Astrocyte of the spinal cord (primary cell): ENCODE results near the gene TGFBRAP1.

Experiments used
- DNase-seq: peaks from one replicate; pipeline ENCODE4 v3.0.0; 2011; ENCODE audit warnings: low read depth, low spot score
- H3K4me3 ChIP-seq: 2 replicates; pipeline ENCODE4 v1.5.1; 2011; ENCODE audit warnings: low read depth, mild to moderate bottlenecking, low read length, moderate library complexity
- CTCF ChIP-seq: IDR thresholded peaks from 2 replicates; pipeline ENCODE4 v1.5.1; 2012; ENCODE audit warnings: low read depth, mild to moderate bottlenecking, low read length, inconsistent platforms
- in situ Hi-C: cut with HindIII; loops from 2 replicates; pipeline ENCODE4 v1.10.0; 2017; ENCODE audit warnings: low sequenced_read_pairs

TGFBRAP1 gene

GRCh38 chr2:105307146-105307545, 22.4 kb downstream of the TGFBRAP1 start:
- in situ Hi-C loops: no loop called here
- TF ChIP-seq CTCF: no peak
- DNase-seq: no peak
- no peak overlapping the region for H3K4me3 ChIP-seq

DNA sequence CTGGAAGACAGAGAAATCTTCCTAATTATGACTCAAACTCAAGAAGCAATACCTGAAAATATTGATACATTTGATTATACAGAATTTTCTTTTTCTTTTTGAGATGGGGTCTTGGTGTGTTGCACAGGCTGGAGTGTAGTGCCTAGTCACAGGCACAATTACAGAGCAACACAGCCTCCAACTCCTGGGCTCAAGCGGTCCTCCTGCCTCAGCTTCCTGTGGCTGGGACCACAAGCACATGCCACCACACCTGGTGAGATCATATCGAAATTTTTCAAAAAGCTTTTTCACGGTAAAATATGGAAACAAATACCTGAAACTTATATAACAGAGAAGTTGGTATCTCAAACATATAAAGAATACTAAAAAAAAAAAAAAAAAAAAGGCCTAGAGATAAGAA, 27.9 kb downstream of the TGFBRAP1 start:
- in situ Hi-C loops: no loop called here
- TF ChIP-seq CTCF: no peak
- no peak overlapping the region for H3K4me3 ChIP-seq
- DNase-seq: no peak

DNA sequence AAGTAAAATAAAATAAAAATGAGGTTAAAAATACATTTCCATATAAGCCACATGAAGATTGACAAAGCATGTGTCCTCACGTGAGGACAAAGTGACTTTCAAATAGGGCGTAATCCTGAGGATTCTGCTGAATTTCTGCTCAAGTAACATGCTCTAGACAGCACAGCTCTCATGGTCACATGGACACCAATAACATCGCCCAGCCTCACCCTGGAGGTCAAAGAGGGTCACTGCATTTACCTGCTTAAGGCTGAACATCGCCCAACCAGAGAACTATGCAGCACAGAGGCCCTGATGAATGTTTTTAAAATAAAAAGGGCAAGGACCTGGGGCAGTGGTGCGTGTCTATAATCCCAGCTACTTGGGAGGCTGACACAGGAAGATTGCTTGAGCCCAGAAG, 30.2 kb downstream of the TGFBRAP1 start:
- DNase-seq: no peak
- no peak for TF ChIP-seq CTCF
- in situ Hi-C loops: no loop called here
- no peak overlapping the region for H3K4me3 ChIP-seq

DNA sequence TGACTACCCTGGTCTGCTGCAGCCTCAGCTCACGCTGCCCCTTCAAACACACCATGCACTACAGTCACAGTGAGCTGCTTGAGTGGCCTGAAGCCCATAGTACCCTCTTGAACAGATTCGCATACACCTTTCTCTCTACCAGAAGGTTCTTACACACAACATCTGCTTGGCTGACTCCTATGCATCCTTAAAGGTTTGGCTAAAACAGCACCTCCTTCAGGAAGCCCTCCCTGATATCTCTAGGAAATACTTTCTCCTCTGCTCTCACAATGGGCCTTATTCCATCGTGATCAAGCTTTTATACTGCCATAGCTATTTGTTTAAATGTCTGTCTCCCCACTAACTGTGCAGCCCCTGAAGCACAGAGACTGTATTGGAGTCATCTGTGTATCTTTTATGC, 31.5 kb downstream of the TGFBRAP1 start:
- no peak for TF ChIP-seq CTCF
- H3K4me3 ChIP-seq: no peak overlapping the region
- DNase-seq: no peak
- in situ Hi-C loops: no loop called here

GRCh38 chr2:105297216-105297615, 32.3 kb downstream of the TGFBRAP1 start:
- DNase-seq: no peak
- no peak overlapping the region for H3K4me3 ChIP-seq
- in situ Hi-C loops: no loop called here
- no peak for TF ChIP-seq CTCF

GRCh38 chr2:105296017-105296611, 33.4 kb downstream of the TGFBRAP1 start:
- no peak overlapping the region for H3K4me3 ChIP-seq
- in situ Hi-C loops: no loop called here
- TF ChIP-seq CTCF: no peak
- DNase-seq: no peak

GRCh38 chr2:105294844-105295481, 34.6 kb downstream of the TGFBRAP1 start:
- peak; percentile 75 for TF ChIP-seq CTCF
- DNase-seq: peak; percentile 72
- H3K4me3 ChIP-seq: no peak overlapping the region
- in situ Hi-C loops: no loop called here
